K562 (cell line): ENCODE results near the gene RAB13. TPM values are rescaled to one million over a fixed set of nuclear protein-coding genes. Genes with fewer than 3 reads are reported as not detected.

Source experiments
- ARID1B ChIP-seq: fragments of 450-650 bp; IDR thresholded peaks from 2 replicates; pipeline ENCODE4 v1.6.1; 2016; ENCODE audit warnings: antibody characterized with exemption, mild to moderate bottlenecking, inconsistent platforms
- CBX5 ChIP-seq: IDR thresholded peaks from 2 replicates; pipeline ENCODE4 v1.6.1; 2014; ENCODE audit warnings: low read depth, borderline replicate concordance
- EP300 ChIP-seq: IDR thresholded peaks from 2 replicates; pipeline ENCODE4 v1.6.1; 2012; ENCODE audit warnings: low read length, improper control_type of control experiment
- GTF2E2 ChIP-seq: fragments of 200-800 bp; sonication (Bioruptor generic); IDR thresholded peaks from 2 replicates; pipeline ENCODE4 v1.6.1; 2016; ENCODE audit warnings: missing genetic modification characterization, missing compliant biosample characterization
- POLR2H ChIP-seq: IDR thresholded peaks from 2 replicates; pipeline ENCODE4 v1.6.1; 2016; ENCODE audit warnings: missing genetic modification characterization, low read depth, mild to moderate bottlenecking, control low read depth, missing compliant biosample characterization, moderate library complexity
- RHOXF2B ChIP-seq: fragments of 250-450 bp; sonication (Bioruptor Pico); conservative IDR thresholded peaks from 2 replicates; pipeline ENCODE4 v1.5.1; 2021
- SIN3A ChIP-seq, 2 experiments: fragments of 150-350 bp in 1 of 2; IDR thresholded peaks; 2 replicates each; pipeline ENCODE4 v1.6.1; 2011 to 2016; ENCODE audit warnings: borderline replicate concordance in 2 of 2, low read depth in 2 of 2, low read length in 2 of 2, mild to moderate bottlenecking in 2 of 2, moderate library complexity in 2 of 2; ENCODE audit not compliant: control insufficient read depth in 1 of 2
- ZBTB7A ChIP-seq: IDR thresholded peaks from 2 replicates; pipeline ENCODE4 v1.6.1; 2011; ENCODE audit warnings: low read depth, mild to moderate bottlenecking, low read length, moderate library complexity, borderline replicate concordance; ENCODE audit not compliant: control insufficient read depth
- ZC3H11A ChIP-seq: IDR thresholded peaks from 2 replicates; pipeline ENCODE4 v1.6.1; 2012; ENCODE audit warnings: low read depth, low read length, improper control_type of control experiment
- ZNF766 ChIP-seq: fragments of 200-800 bp; sonication (Bioruptor generic); conservative IDR thresholded peaks from 2 replicates; pipeline ENCODE4 v1.6.1; 2016; ENCODE audit warnings: missing genetic modification characterization, missing compliant biosample characterization
- polyA plus RNA-seq, 8 experiments: library from polyadenylated mRNA; depleted of rRNA in 4 of 8; stranded (reverse) in 5 of 8; unstranded in 3 of 8; fragments of >200 nt; fragmentation: Nextera tagmentation in 2 of 8; fragmentation: Illumina TruSeq in 1 of 8; extraction: Ambion mirVana in 2 of 8; extraction: Trizol in 1 of 8; gene quantifications; 2 replicates each; pipeline versions ENCODE4 v1.2.1 to v1.2.3, GENCODE V29; 2011 to 2014; ENCODE audit warnings: inconsistent platforms in 1 of 8, missing spikeins in 1 of 8
- total RNA-seq, 7 experiments: library from RNA; depleted of rRNA in 6 of 7; stranded (reverse); fragments of >200 nt in 6 of 7; fragmentation: Illumina TruSeq in 2 of 7; extraction: Trizol in 2 of 7; gene quantifications; 2 replicates each; pipeline versions ENCODE4 v1.2.1 to v1.2.3, GENCODE V29; 2011 to 2021; ENCODE audit warnings: low replicate concordance in 1 of 7
- TF ChIP-seq, protein P1 (sequence below), 2 experiments: IDR thresholded peaks; 2 replicates each; pipeline ENCODE4 v1.6.1; 2012; ENCODE audit warnings: improper control_type of control experiment in 2 of 2, low read depth in 2 of 2, low read length in 2 of 2, borderline replicate concordance in 1 of 2
- TF ChIP-seq, protein P2 (sequence below): fragments of 250-450 bp; sonication (Bioruptor Pico); IDR thresholded peaks from 2 replicates; pipeline ENCODE4 v1.4.0; 2020; ENCODE audit warnings: mild to moderate bottlenecking
- TF ChIP-seq, protein P3 (sequence below): sonication (generic); formaldehyde crosslinking; IDR thresholded peaks from 2 replicates; pipeline ENCODE4 v1.8.0; 2022; ENCODE audit warnings: mild to moderate bottlenecking, missing genetic modification reagents, borderline replicate concordance
- TF ChIP-seq, protein P4 (sequence below), 3 experiments: IDR thresholded peaks in 2 of 3; conservative IDR thresholded peaks in 1 of 3; 2 replicates each; pipeline ENCODE4 v1.5.1; 2011 to 2012; ENCODE audit warnings: low read length in 3 of 3, mild to moderate bottlenecking in 3 of 3, control low read depth in 2 of 3, improper control_type of control experiment in 1 of 3, inconsistent platforms in 1 of 3, low read depth in 1 of 3, mixed read lengths in 1 of 3, moderate library complexity in 1 of 3; ENCODE audit not compliant: insufficient read depth in 2 of 3
- TF ChIP-seq, protein P5 (sequence below): fragments of 450-650 bp; formaldehyde crosslinking; IDR thresholded peaks from 2 replicates; pipeline ENCODE4 v1.4.0; 2022; ENCODE audit warnings: missing genetic modification characterization

RAB13 gene
- total and polyA plus RNA-seq, 9 of the 15 experiments (the other 6 are each of a cell fraction or from before 2014, with no cell fraction given) = 22.3 to 100 (median 39.8) TPM

DNA sequence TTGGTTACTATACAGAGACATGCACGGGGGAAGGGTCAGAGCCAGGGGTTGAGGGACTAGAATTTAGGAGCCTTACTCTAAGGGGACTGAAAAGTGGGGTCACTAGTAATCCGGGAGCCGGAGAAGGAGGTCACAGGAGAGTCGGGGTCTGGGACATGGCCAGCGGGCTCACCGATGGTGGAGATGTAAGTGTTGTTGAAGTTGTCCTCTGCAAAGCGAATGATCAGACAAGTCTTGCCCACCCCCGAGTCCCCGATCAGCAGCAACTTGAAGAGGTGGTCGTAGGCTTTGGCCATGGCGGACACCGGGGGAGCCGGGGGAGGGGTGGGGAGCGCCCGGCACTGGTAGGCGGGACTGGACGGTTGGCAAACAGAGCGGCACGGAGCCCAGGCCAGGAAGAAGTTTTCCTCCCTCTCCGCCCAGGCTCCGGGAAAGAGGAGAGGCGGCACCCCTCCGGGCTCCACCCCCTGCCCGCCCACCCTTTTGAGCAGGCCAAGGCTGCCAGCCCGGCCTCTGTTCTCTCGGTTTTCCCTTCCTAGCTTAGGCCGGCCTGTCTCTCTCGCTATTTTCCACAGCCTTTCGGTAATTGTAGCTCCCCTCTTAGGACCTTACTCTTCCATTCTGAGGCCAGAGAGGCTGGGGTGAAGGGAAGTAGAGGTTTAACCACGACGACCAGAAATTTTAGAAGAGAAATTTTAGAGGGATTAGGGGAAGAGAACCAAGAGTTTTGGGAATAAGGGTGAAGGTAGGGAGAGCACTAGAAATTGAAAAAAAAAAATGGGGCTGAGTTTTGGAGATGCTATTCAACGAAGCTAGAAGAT lies at the start of gene RAB13 (continued):
- TF ChIP-seq RHOXF2B (no peak), ARID1B (0 out of 2 replicates have a peak, but pooled peaks have one; percentile 11), ZBTB7A (peak; percentile 43; the same call in 1 of the 2 replicates), ZNF766 (CRISPR knock-in tag) (0 out of 2 replicates have a peak, but pooled peaks have one; percentile 3), ZC3H11A (no peak), CBX5 (no peak), SIN3A (IDR thresholded peaks at IDR 0.05; ENCODE audit: borderline replicate concordance in 2 of 2, control insufficient read depth in 1 of 2, low read depth in 2 of 2, low read length in 2 of 2) (no peak; a peak in 1 of 4 replicates), POLR2H (tag) (0 out of 2 replicates have a peak, but pooled peaks have one; percentile 20), GTF2E2 (tag) (no peak), EP300 (0 out of 2 replicates have a peak, but pooled peaks have one; percentile 8)
- TF ChIP-seq, protein P1, sequence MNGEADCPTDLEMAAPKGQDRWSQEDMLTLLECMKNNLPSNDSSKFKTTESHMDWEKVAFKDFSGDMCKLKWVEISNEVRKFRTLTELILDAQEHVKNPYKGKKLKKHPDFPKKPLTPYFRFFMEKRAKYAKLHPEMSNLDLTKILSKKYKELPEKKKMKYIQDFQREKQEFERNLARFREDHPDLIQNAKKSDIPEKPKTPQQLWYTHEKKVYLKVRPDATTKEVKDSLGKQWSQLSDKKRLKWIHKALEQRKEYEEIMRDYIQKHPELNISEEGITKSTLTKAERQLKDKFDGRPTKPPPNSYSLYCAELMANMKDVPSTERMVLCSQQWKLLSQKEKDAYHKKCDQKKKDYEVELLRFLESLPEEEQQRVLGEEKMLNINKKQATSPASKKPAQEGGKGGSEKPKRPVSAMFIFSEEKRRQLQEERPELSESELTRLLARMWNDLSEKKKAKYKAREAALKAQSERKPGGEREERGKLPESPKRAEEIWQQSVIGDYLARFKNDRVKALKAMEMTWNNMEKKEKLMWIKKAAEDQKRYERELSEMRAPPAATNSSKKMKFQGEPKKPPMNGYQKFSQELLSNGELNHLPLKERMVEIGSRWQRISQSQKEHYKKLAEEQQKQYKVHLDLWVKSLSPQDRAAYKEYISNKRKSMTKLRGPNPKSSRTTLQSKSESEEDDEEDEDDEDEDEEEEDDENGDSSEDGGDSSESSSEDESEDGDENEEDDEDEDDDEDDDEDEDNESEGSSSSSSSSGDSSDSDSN (IDR thresholded peaks at IDR 0.05; ENCODE audit: borderline replicate concordance in 1 of 2, low read depth in 2 of 2, low read length in 2 of 2) = no peak
- TF ChIP-seq, protein P2, sequence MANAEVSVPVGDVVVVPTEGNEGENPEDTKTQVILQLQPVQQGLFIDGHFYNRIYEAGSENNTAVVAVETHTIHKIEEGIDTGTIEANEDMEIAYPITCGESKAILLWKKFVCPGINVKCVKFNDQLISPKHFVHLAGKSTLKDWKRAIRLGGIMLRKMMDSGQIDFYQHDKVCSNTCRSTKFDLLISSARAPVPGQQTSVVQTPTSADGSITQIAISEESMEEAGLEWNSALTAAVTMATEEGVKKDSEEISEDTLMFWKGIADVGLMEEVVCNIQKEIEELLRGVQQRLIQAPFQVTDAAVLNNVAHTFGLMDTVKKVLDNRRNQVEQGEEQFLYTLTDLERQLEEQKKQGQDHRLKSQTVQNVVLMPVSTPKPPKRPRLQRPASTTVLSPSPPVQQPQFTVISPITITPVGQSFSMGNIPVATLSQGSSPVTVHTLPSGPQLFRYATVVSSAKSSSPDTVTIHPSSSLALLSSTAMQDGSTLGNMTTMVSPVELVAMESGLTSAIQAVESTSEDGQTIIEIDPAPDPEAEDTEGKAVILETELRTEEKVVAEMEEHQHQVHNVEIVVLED (CRISPR knock-in tag) = no peak
- TF ChIP-seq, protein P3, sequence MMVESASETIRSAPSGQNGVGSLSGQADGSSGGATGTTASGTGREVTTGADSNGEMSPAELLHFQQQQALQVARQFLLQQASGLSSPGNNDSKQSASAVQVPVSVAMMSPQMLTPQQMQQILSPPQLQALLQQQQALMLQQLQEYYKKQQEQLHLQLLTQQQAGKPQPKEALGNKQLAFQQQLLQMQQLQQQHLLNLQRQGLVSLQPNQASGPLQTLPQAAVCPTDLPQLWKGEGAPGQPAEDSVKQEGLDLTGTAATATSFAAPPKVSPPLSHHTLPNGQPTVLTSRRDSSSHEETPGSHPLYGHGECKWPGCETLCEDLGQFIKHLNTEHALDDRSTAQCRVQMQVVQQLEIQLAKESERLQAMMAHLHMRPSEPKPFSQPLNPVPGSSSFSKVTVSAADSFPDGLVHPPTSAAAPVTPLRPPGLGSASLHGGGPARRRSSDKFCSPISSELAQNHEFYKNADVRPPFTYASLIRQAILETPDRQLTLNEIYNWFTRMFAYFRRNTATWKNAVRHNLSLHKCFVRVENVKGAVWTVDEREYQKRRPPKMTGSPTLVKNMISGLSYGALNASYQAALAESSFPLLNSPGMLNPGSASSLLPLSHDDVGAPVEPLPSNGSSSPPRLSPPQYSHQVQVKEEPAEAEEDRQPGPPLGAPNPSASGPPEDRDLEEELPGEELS = no peak
- TF ChIP-seq, protein P4, sequence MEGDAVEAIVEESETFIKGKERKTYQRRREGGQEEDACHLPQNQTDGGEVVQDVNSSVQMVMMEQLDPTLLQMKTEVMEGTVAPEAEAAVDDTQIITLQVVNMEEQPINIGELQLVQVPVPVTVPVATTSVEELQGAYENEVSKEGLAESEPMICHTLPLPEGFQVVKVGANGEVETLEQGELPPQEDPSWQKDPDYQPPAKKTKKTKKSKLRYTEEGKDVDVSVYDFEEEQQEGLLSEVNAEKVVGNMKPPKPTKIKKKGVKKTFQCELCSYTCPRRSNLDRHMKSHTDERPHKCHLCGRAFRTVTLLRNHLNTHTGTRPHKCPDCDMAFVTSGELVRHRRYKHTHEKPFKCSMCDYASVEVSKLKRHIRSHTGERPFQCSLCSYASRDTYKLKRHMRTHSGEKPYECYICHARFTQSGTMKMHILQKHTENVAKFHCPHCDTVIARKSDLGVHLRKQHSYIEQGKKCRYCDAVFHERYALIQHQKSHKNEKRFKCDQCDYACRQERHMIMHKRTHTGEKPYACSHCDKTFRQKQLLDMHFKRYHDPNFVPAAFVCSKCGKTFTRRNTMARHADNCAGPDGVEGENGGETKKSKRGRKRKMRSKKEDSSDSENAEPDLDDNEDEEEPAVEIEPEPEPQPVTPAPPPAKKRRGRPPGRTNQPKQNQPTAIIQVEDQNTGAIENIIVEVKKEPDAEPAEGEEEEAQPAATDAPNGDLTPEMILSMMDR (IDR thresholded peaks at IDR 0.05 in 2 of 3, conservative IDR thresholded peaks at IDR 0.05 in 1 of 3; ENCODE audit: insufficient read depth in 2 of 3, low read depth in 1 of 3, low read length in 3 of 3) = no peak
- TF ChIP-seq, protein P5, sequence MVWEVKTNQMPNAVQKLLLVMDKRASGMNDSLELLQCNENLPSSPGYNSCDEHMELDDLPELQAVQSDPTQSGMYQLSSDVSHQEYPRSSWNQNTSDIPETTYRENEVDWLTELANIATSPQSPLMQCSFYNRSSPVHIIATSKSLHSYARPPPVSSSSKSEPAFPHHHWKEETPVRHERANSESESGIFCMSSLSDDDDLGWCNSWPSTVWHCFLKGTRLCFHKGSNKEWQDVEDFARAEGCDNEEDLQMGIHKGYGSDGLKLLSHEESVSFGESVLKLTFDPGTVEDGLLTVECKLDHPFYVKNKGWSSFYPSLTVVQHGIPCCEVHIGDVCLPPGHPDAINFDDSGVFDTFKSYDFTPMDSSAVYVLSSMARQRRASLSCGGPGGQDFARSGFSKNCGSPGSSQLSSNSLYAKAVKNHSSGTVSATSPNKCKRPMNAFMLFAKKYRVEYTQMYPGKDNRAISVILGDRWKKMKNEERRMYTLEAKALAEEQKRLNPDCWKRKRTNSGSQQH (CRISPR knock-in tag) = 0 out of 2 replicates have a peak, but pooled peaks have one; percentile 6
